ENCODE measurements around the gene MRPL37.

The MRPL37 gene

DNA sequence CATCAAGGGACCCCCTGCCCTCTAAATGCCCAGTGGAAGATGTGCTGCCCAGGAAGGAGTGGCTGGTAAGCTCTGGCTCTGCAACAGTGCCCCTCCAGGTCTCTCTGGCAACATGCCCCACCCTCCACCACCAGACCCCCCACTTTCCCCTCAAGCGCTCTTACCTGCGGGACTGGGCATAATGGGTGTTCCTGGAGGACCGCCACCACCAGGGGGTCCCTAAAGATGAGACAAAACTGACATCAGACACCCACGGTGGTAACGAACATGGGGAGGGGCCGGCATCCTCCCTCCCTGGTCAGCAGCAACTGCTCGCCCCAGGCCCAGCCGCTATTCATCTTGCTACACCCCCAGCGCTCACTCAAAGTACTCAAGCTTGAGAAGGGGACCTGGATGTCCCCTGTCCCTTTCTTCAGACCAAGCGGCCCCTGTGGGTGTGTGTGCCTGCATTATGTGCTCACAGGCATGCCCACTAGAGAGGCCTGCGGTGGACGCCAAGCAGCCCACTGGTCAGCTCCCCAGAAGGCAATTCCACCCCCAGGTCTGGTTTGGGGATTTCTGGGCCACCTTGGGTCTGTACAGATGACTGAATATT is 40.9 kb downstream of the MRPL37 start:
- no peak overlapping the region for H3K4me2 ChIP-seq (ENCODE audit: low read length)
- no peak overlapping the region for H2AK5ac ChIP-seq (ENCODE audit: low read length)
- no peak overlapping the region for H2BK120ac ChIP-seq (ENCODE audit: insufficient read depth, low read length, poor library complexity)
- WGBS (ENCODE audit: extremely low coverage, insufficient coverage, insufficient read length) = no CpG with 5 or more reads among the region's 12 CpGs
- peaks cover 0 to 4% of the 10 kb centered on the region in 2 experiments for H3K4me1 ChIP-seq (ENCODE audit: control insufficient read depth in 1 of 2, insufficient read depth in 2 of 2, low read length in 2 of 2)
- no peak overlapping the region for H3K4ac ChIP-seq (ENCODE audit: low read depth, low read length)
- H2BK12ac ChIP-seq (ENCODE audit: low read length) = no peak overlapping the region
- no peaks in the 10 kb centered on the region for H3K79me2 ChIP-seq (ENCODE audit: control insufficient read depth, insufficient read depth, low read length, poor library complexity)
- no peak overlapping the region for H4K91ac ChIP-seq (ENCODE audit: low read depth, low read length)
- no peak overlapping the region for H2AFZ ChIP-seq (ENCODE audit: insufficient read depth, low read length, poor library complexity)
- no peak overlapping the region for H3K23ac ChIP-seq (ENCODE audit: low read length)
- H3K27me3 ChIP-seq (ENCODE audit: insufficient read depth, low read length) = no peaks in the 10 kb centered on the region
- H4K12ac ChIP-seq (ENCODE audit: low read depth, low read length) = no peak overlapping the region
- no peak overlapping the region for H4K8ac ChIP-seq (ENCODE audit: low read depth, low read length)
- H3K9ac ChIP-seq (ENCODE audit: low read length) = no peak overlapping the region
- H3K9me3 ChIP-seq (ENCODE audit: insufficient read depth, low read depth, low read length) = no peaks in the 10 kb centered on the region
- no peaks in the 10 kb centered on the region for H3K79me1 ChIP-seq (ENCODE audit: low read length)
- no peak overlapping the region for H2BK5ac ChIP-seq (ENCODE audit: low read depth, low read length, poor library complexity)
- no peak overlapping the region for H3K18ac ChIP-seq (ENCODE audit: low read length)
- no peak overlapping the region for H3K27ac ChIP-seq (ENCODE audit: low read depth, low read length)
- no peak for DNase-seq
- H3K4me3 ChIP-seq (ENCODE audit: low read depth, low read length) = no peak overlapping the region
- no peak overlapping the region for H3K14ac ChIP-seq (ENCODE audit: low read length)
- H3K36me3 ChIP-seq (ENCODE audit: control insufficient read depth in 1 of 2, insufficient read depth in 2 of 2, low read length in 2 of 2) = peaks cover 65 to 70% of the 10 kb centered on the region in 2 experiments

DNA sequence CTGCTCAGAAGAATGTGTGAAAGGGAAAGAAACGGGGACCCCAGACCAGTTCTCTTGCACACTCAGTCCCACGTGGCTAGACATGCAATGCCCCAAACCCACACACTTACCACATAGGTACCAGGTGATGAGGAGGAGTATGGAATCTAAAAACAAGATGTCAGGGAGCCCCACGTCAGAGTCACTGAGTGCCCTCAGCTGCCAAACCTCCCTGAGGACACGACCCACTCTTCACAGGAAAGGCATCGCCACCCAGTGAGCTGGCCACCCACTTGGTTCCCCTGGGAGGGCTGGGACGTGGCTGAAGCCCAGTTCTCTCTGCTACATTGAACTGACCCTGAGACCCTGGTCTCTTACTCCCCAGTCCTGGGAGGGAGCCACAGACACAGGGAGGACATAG is 41.4 kb downstream of the MRPL37 start:
- Histone ChIP-seq H3K14ac (ENCODE audit: low read length) (no peak overlapping the region), H3K4ac (ENCODE audit: low read depth, low read length) (no peak overlapping the region), H3K36me3 (ENCODE audit: control insufficient read depth in 1 of 2, insufficient read depth in 2 of 2, low read length in 2 of 2) (peaks cover 68 to 74% of the 10 kb centered on the region in 2 experiments), H3K79me1 (ENCODE audit: low read length) (no peaks in the 10 kb centered on the region), H3K18ac (ENCODE audit: low read length) (no peak overlapping the region), H2AFZ (ENCODE audit: insufficient read depth, low read length, poor library complexity) (no peak overlapping the region), H2BK5ac (ENCODE audit: low read depth, low read length, poor library complexity) (no peak overlapping the region), H3K4me3 (ENCODE audit: low read depth, low read length) (no peak overlapping the region), H2AK5ac (ENCODE audit: low read length) (no peak overlapping the region), H4K91ac (ENCODE audit: low read depth, low read length) (no peak overlapping the region), H3K9me3 (ENCODE audit: insufficient read depth, low read depth, low read length) (no peaks in the 10 kb centered on the region), H3K4me2 (ENCODE audit: low read length) (no peak overlapping the region), H3K27ac (ENCODE audit: low read depth, low read length) (no peak overlapping the region), H4K8ac (ENCODE audit: low read depth, low read length) (no peak overlapping the region), H3K79me2 (ENCODE audit: control insufficient read depth, insufficient read depth, low read length, poor library complexity) (no peaks in the 10 kb centered on the region), H2BK120ac (ENCODE audit: insufficient read depth, low read length, poor library complexity) (no peak overlapping the region), H2BK12ac (ENCODE audit: low read length) (no peak overlapping the region), H4K12ac (ENCODE audit: low read depth, low read length) (no peak overlapping the region), H3K9ac (ENCODE audit: low read length) (no peak overlapping the region), H3K4me1 (ENCODE audit: control insufficient read depth in 1 of 2, insufficient read depth in 2 of 2, low read length in 2 of 2) (peaks cover 0 to 4% of the 10 kb centered on the region in 2 experiments), H3K23ac (ENCODE audit: low read length) (no peak overlapping the region), H3K27me3 (ENCODE audit: insufficient read depth, low read length) (no peaks in the 10 kb centered on the region)
- WGBS (ENCODE audit: extremely low coverage, insufficient coverage, insufficient read length) = no CpG with 5 or more reads among the region's 6 CpGs
- DNase-seq = no peak

GRCh38 chr1:54243022-54243421 is 43.1 kb downstream of the MRPL37 start:
- Histone ChIP-seq H2BK120ac (ENCODE audit: insufficient read depth, low read length, poor library complexity) (no peak overlapping the region), H2AK5ac (ENCODE audit: low read length) (no peak overlapping the region), H3K9ac (ENCODE audit: low read length) (no peak overlapping the region), H3K4me1 (ENCODE audit: control insufficient read depth in 1 of 2, insufficient read depth in 2 of 2, low read length in 2 of 2) (peaks cover 0 to 4% of the 10 kb centered on the region in 2 experiments), H4K91ac (ENCODE audit: low read depth, low read length) (no peak overlapping the region), H3K79me2 (ENCODE audit: control insufficient read depth, insufficient read depth, low read length, poor library complexity) (no peaks in the 10 kb centered on the region), H3K23ac (ENCODE audit: low read length) (no peak overlapping the region), H4K12ac (ENCODE audit: low read depth, low read length) (no peak overlapping the region), H3K9me3 (ENCODE audit: insufficient read depth, low read depth, low read length) (no peaks in the 10 kb centered on the region), H2BK12ac (ENCODE audit: low read length) (no peak overlapping the region), H3K4me2 (ENCODE audit: low read length) (no peak overlapping the region), H3K27ac (ENCODE audit: low read depth, low read length) (no peak overlapping the region), H3K4ac (ENCODE audit: low read depth, low read length) (no peak overlapping the region), H2AFZ (ENCODE audit: insufficient read depth, low read length, poor library complexity) (no peak overlapping the region), H2BK5ac (ENCODE audit: low read depth, low read length, poor library complexity) (no peak overlapping the region), H3K36me3 (ENCODE audit: control insufficient read depth in 1 of 2, insufficient read depth in 2 of 2, low read length in 2 of 2) (peaks cover 72 to 73% of the 10 kb centered on the region in 2 experiments), H3K18ac (ENCODE audit: low read length) (no peak overlapping the region), H3K27me3 (ENCODE audit: insufficient read depth, low read length) (no peaks in the 10 kb centered on the region), H3K14ac (ENCODE audit: low read length) (no peak overlapping the region), H3K79me1 (ENCODE audit: low read length) (no peaks in the 10 kb centered on the region), H3K4me3 (ENCODE audit: low read depth, low read length) (no peak overlapping the region), H4K8ac (ENCODE audit: low read depth, low read length) (no peak overlapping the region)
- no CpG with 5 or more reads among the region's 13 CpGs for WGBS (ENCODE audit: extremely low coverage, insufficient coverage, insufficient read length)
- no peak for DNase-seq

DNA sequence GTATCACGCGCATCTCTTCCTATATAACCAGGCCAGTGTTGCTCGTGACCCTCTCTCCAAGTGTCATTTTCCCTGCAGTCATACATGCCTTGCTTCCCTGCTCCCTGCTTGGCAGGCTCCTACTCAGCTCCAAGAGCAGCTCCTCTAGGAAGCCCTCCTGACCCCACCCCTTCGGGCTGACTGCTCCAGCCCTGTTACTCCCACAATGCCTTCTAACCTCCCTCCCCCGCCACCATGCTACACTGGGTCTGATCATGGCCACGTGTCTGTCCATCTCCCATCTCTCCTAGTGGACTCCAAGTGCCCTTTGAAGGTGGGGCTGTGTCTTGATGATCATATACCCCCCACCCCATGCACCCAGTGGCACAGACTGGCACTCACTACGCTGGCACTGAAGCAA is 44.7 kb downstream of the MRPL37 start:
- Histone ChIP-seq H3K18ac (ENCODE audit: low read length) (no peak overlapping the region), H2AFZ (ENCODE audit: insufficient read depth, low read length, poor library complexity) (no peak overlapping the region), H3K4ac (ENCODE audit: low read depth, low read length) (no peak overlapping the region), H3K14ac (ENCODE audit: low read length) (no peak overlapping the region), H2AK5ac (ENCODE audit: low read length) (no peak overlapping the region), H3K9me3 (ENCODE audit: insufficient read depth, low read depth, low read length) (no peaks in the 10 kb centered on the region), H4K12ac (ENCODE audit: low read depth, low read length) (no peak overlapping the region), H3K79me1 (ENCODE audit: low read length) (no peaks in the 10 kb centered on the region), H4K8ac (ENCODE audit: low read depth, low read length) (no peak overlapping the region), H2BK12ac (ENCODE audit: low read length) (no peak overlapping the region), H3K36me3 (ENCODE audit: control insufficient read depth in 1 of 2, insufficient read depth in 2 of 2, low read length in 2 of 2) (peaks cover 68 to 70% of the 10 kb centered on the region in 2 experiments), H4K91ac (ENCODE audit: low read depth, low read length) (no peak overlapping the region), H3K27ac (ENCODE audit: low read depth, low read length) (no peak overlapping the region), H3K4me2 (ENCODE audit: low read length) (no peak overlapping the region), H3K4me1 (ENCODE audit: control insufficient read depth in 1 of 2, insufficient read depth in 2 of 2, low read length in 2 of 2) (peaks cover 0 to 5% of the 10 kb centered on the region in 2 experiments), H3K9ac (ENCODE audit: low read length) (no peak overlapping the region), H3K4me3 (ENCODE audit: low read depth, low read length) (no peak overlapping the region), H2BK120ac (ENCODE audit: insufficient read depth, low read length, poor library complexity) (no peak overlapping the region), H2BK5ac (ENCODE audit: low read depth, low read length, poor library complexity) (no peak overlapping the region), H3K79me2 (ENCODE audit: control insufficient read depth, insufficient read depth, low read length, poor library complexity) (no peaks in the 10 kb centered on the region), H3K23ac (ENCODE audit: low read length) (no peak overlapping the region), H3K27me3 (ENCODE audit: insufficient read depth, low read length) (no peaks in the 10 kb centered on the region)
- DNase-seq = no peak
- no CpG with 5 or more reads among the region's 7 CpGs for WGBS (ENCODE audit: extremely low coverage, insufficient coverage, insufficient read length)

All from trophoblast cell (in vitro differentiated cells and primary cell).